ENCODE data around the gene TBX18.

The TBX18 gene

GRCh38 chr6:84779380-84779779 is 15.0 kb upstream of the TBX18 start:
- no peaks in the 10 kb centered on the region for H3K4me1 Mint-ChIP-seq (ENCODE audit: low read depth)
- H3K4me3 Mint-ChIP-seq: no peak overlapping the region
- H3K27me3 Mint-ChIP-seq (ENCODE audit: low read depth): peaks cover 33% of the 10 kb centered on the region
- H3K36me3 Mint-ChIP-seq (ENCODE audit: low read depth): no peaks in the 10 kb centered on the region
- no peak for DNase-seq (ENCODE audit: low spot score)
- H3K27ac Mint-ChIP-seq: no peak overlapping the region
- H3K9me3 Mint-ChIP-seq: no peaks in the 10 kb centered on the region

GRCh38 chr6:84777888-84778287 is 13.5 kb upstream of the TBX18 start:
- no peak for DNase-seq (ENCODE audit: low spot score)

GRCh38 chr6:84776392-84776791 is 12.0 kb upstream of the TBX18 start:
- Mint-ChIP-seq H3K36me3 (ENCODE audit: low read depth) (peaks cover 2% of the 10 kb centered on the region), H3K4me3 (no peak overlapping the region), H3K27ac (no peak overlapping the region), H3K27me3 (ENCODE audit: low read depth) (peaks cover 55% of the 10 kb centered on the region), H3K4me1 (ENCODE audit: low read depth) (peaks cover 4% of the 10 kb centered on the region), H3K9me3 (no peaks in the 10 kb centered on the region)
- DNase-seq (ENCODE audit: low spot score): no peak

More at GRCh38 chr6:84777888-84778287, 13.5 kb upstream of the TBX18 start:
- H3K9me3 Mint-ChIP-seq: no peaks in the 10 kb centered on the region
- H3K4me3 Mint-ChIP-seq: no peak overlapping the region
- no peak overlapping the region for H3K27ac Mint-ChIP-seq
- peaks cover 42% of the 10 kb centered on the region for H3K27me3 Mint-ChIP-seq (ENCODE audit: low read depth)
- H3K36me3 Mint-ChIP-seq (ENCODE audit: low read depth): no peaks in the 10 kb centered on the region
- H3K4me1 Mint-ChIP-seq (ENCODE audit: low read depth): peaks cover 4% of the 10 kb centered on the region

- peaks cover 2% of the 10 kb centered on the region for H3K36me3 Mint-ChIP-seq (ENCODE audit: low read depth)
- peaks cover 4% of the 10 kb centered on the region for H3K4me1 Mint-ChIP-seq (ENCODE audit: low read depth)
- no peak overlapping the region for H3K27ac Mint-ChIP-seq
- H3K27me3 Mint-ChIP-seq (ENCODE audit: low read depth): peaks cover 61% of the 10 kb centered on the region
- H3K4me3 Mint-ChIP-seq: no peak overlapping the region
- H3K9me3 Mint-ChIP-seq: no peaks in the 10 kb centered on the region
- no peak for DNase-seq (ENCODE audit: low spot score)
Observed at GRCh38 chr6:84775751-84776150, 11.4 kb upstream of the TBX18 start.

GRCh38 chr6:84774985-84775284 is 10.5 kb upstream of the TBX18 start:
- peaks cover 4% of the 10 kb centered on the region for H3K4me1 Mint-ChIP-seq (ENCODE audit: low read depth)
- no peak for DNase-seq (ENCODE audit: low spot score)
- no peak overlapping the region for H3K27ac Mint-ChIP-seq
- H3K36me3 Mint-ChIP-seq (ENCODE audit: low read depth): peaks cover 2% of the 10 kb centered on the region
- H3K9me3 Mint-ChIP-seq: no peaks in the 10 kb centered on the region
- no peak overlapping the region for H3K4me3 Mint-ChIP-seq
- H3K27me3 Mint-ChIP-seq (ENCODE audit: low read depth): peaks cover 66% of the 10 kb centered on the region

GRCh38 chr6:84774157-84774984 is 10.0 kb upstream of the TBX18 start:
- Mint-ChIP-seq H3K9me3 (no peaks in the 10 kb centered on the region), H3K27ac (no peak overlapping the region), H3K4me1 (ENCODE audit: low read depth) (peaks cover 4% of the 10 kb centered on the region), H3K4me3 (no peak overlapping the region), H3K27me3 (ENCODE audit: low read depth) (peaks cover 70% of the 10 kb centered on the region), H3K36me3 (ENCODE audit: low read depth) (peaks cover 2% of the 10 kb centered on the region)
- DNase-seq (ENCODE audit: low spot score): no peak

- H3K36me3 Mint-ChIP-seq (ENCODE audit: low read depth): peaks cover 2% of the 10 kb centered on the region
- H3K27me3 Mint-ChIP-seq (ENCODE audit: low read depth): peaks cover 77% of the 10 kb centered on the region
- H3K27ac Mint-ChIP-seq: peak overlapping the region; percentile 45
- no peaks in the 10 kb centered on the region for H3K9me3 Mint-ChIP-seq
- no peak for DNase-seq (ENCODE audit: low spot score)
- H3K4me3 Mint-ChIP-seq: peak overlapping the region; percentile 38
- H3K4me1 Mint-ChIP-seq (ENCODE audit: low read depth): peaks cover 5% of the 10 kb centered on the region
Observed at GRCh38 chr6:84773431-84774156, 9.2 kb upstream of the TBX18 start.

- Mint-ChIP-seq H3K4me3 (no peak overlapping the region), H3K4me1 (ENCODE audit: low read depth) (peaks cover 5% of the 10 kb centered on the region), H3K36me3 (ENCODE audit: low read depth) (peaks cover 2% of the 10 kb centered on the region), H3K9me3 (no peaks in the 10 kb centered on the region), H3K27ac (no peak overlapping the region), H3K27me3 (ENCODE audit: low read depth) (peaks cover 82% of the 10 kb centered on the region)
- DNase-seq (ENCODE audit: low spot score): no peak
Observed at GRCh38 chr6:84773133-84773430, 8.7 kb upstream of the TBX18 start.

- Mint-ChIP-seq H3K4me3 (no peak overlapping the region), H3K36me3 (ENCODE audit: low read depth) (peaks cover 2% of the 10 kb centered on the region)
Observed at GRCh38 chr6:84772428-84773132, 8.2 kb upstream of the TBX18 start.

GRCh38 chr6:84771756-84772356 is 7.5 kb upstream of the TBX18 start:
- H3K27me3 Mint-ChIP-seq (ENCODE audit: low read depth): peaks cover 84% of the 10 kb centered on the region
- no peak overlapping the region for H3K27ac Mint-ChIP-seq
- peaks cover 7% of the 10 kb centered on the region for H3K4me1 Mint-ChIP-seq (ENCODE audit: low read depth)

More at GRCh38 chr6:84772428-84773132, 8.2 kb upstream of the TBX18 start:
- Mint-ChIP-seq H3K27me3 (ENCODE audit: low read depth) (peaks cover 84% of the 10 kb centered on the region), H3K9me3 (peaks cover 3% of the 10 kb centered on the region), H3K27ac (no peak overlapping the region), H3K4me1 (ENCODE audit: low read depth) (peaks cover 5% of the 10 kb centered on the region)
- DNase-seq (ENCODE audit: low spot score): no peak

GRCh38 chr6:84771125-84771755 is 6.8 kb upstream of the TBX18 start:
- H3K36me3 Mint-ChIP-seq (ENCODE audit: low read depth): peaks cover 2% of the 10 kb centered on the region
- H3K4me3 Mint-ChIP-seq: no peak overlapping the region
- H3K27me3 Mint-ChIP-seq (ENCODE audit: low read depth): peaks cover 84% of the 10 kb centered on the region
- H3K4me1 Mint-ChIP-seq (ENCODE audit: low read depth): peaks cover 7% of the 10 kb centered on the region
- H3K27ac Mint-ChIP-seq: no peak overlapping the region
- DNase-seq (ENCODE audit: low spot score): no peak
- peaks cover 6% of the 10 kb centered on the region for H3K9me3 Mint-ChIP-seq

More at GRCh38 chr6:84771756-84772356, 7.5 kb upstream of the TBX18 start:
- Mint-ChIP-seq H3K4me3 (no peak overlapping the region), H3K36me3 (ENCODE audit: low read depth) (peaks cover 2% of the 10 kb centered on the region), H3K9me3 (peaks cover 6% of the 10 kb centered on the region)
- DNase-seq (ENCODE audit: low spot score): no peak

GRCh38 chr6:84770521-84770920 is 6.1 kb upstream of the TBX18 start:
- H3K4me1 Mint-ChIP-seq (ENCODE audit: low read depth): peaks cover 7% of the 10 kb centered on the region
- peaks cover 2% of the 10 kb centered on the region for H3K36me3 Mint-ChIP-seq (ENCODE audit: low read depth)
- no peak overlapping the region for H3K4me3 Mint-ChIP-seq
- no peak overlapping the region for H3K27ac Mint-ChIP-seq
- no peak for DNase-seq (ENCODE audit: low spot score)
- H3K27me3 Mint-ChIP-seq (ENCODE audit: low read depth): peaks cover 82% of the 10 kb centered on the region
- peaks cover 6% of the 10 kb centered on the region for H3K9me3 Mint-ChIP-seq

- no peak overlapping the region for H3K27ac Mint-ChIP-seq
- H3K9me3 Mint-ChIP-seq: peaks cover 10% of the 10 kb centered on the region
- no peak for DNase-seq (ENCODE audit: low spot score)
- peaks cover 2% of the 10 kb centered on the region for H3K36me3 Mint-ChIP-seq (ENCODE audit: low read depth)
- peaks cover 82% of the 10 kb centered on the region for H3K27me3 Mint-ChIP-seq (ENCODE audit: low read depth)
- peaks cover 9% of the 10 kb centered on the region for H3K4me1 Mint-ChIP-seq (ENCODE audit: low read depth)
- H3K4me3 Mint-ChIP-seq: no peak overlapping the region
Observed at GRCh38 chr6:84769306-84769705, 4.9 kb upstream of the TBX18 start.

Data from T-helper 2 cell treated with Interferon-gamma antibody and Interleukin-4, amounts not matched to agents 5 μg/mL and 100 μg/mL, for 36 hours (primary cell).